Thyroid gland (tissue), 4 donors: ENCODE measurements around the gene DNAAF5.

Experiments
- POLR2A ChIP-seq, 2 donors: fragments of 450-650 bp; IDR thresholded peaks; one replicate each; pipeline ENCODE4 v1.6.1; 2017; ENCODE audit warnings: antibody characterized with exemption in 2 of 2, mild to moderate bottlenecking in 2 of 2, moderate library complexity in 1 of 2
- TF ChIP-seq, protein P1 (sequence below), 6 experiments: fragments of 200-600 bp in 3 of 6; fragments of 450-650 bp in 3 of 6; sonication (generic) in 3 of 6; IDR thresholded peaks; one replicate each; pipeline ENCODE4 v1.5.1; 2016 to 2019; ENCODE audit warnings: antibody characterized with exemption in 6 of 6, mild to moderate bottlenecking in 2 of 6, inconsistent platforms in 1 of 6, moderate library complexity in 1 of 6

- TF ChIP-seq POLR2A (IDR thresholded peaks at IDR 0.05), result no peak
- TF ChIP-seq, protein P1, sequence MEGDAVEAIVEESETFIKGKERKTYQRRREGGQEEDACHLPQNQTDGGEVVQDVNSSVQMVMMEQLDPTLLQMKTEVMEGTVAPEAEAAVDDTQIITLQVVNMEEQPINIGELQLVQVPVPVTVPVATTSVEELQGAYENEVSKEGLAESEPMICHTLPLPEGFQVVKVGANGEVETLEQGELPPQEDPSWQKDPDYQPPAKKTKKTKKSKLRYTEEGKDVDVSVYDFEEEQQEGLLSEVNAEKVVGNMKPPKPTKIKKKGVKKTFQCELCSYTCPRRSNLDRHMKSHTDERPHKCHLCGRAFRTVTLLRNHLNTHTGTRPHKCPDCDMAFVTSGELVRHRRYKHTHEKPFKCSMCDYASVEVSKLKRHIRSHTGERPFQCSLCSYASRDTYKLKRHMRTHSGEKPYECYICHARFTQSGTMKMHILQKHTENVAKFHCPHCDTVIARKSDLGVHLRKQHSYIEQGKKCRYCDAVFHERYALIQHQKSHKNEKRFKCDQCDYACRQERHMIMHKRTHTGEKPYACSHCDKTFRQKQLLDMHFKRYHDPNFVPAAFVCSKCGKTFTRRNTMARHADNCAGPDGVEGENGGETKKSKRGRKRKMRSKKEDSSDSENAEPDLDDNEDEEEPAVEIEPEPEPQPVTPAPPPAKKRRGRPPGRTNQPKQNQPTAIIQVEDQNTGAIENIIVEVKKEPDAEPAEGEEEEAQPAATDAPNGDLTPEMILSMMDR (IDR thresholded peaks at IDR 0.05), result no peak
Observed at GRCh38 chr7:693280-693679, 33.2 kb upstream of the DNAAF5 start.
